HG03342 (cell line): ENCODE results near the gene BCL2.

Source experiments
- ATAC-seq: cut with Tn5 transposase; IDR thresholded peaks from one replicate; pipeline ENCODE4 v1.9.1; 2021; ENCODE audit warnings: mild to moderate bottlenecking, moderate library complexity; ENCODE audit not compliant: unreplicated experiment

Gene BCL2

GRCh38 chr18:63329431-63330145 is 10.0 kb upstream of the BCL2 start:
- no peak for ATAC-seq

- ATAC-seq = no peak
These were observed 6.4 kb upstream of the BCL2 start for GRCh38 chr18:63326011-63326410.

DNA sequence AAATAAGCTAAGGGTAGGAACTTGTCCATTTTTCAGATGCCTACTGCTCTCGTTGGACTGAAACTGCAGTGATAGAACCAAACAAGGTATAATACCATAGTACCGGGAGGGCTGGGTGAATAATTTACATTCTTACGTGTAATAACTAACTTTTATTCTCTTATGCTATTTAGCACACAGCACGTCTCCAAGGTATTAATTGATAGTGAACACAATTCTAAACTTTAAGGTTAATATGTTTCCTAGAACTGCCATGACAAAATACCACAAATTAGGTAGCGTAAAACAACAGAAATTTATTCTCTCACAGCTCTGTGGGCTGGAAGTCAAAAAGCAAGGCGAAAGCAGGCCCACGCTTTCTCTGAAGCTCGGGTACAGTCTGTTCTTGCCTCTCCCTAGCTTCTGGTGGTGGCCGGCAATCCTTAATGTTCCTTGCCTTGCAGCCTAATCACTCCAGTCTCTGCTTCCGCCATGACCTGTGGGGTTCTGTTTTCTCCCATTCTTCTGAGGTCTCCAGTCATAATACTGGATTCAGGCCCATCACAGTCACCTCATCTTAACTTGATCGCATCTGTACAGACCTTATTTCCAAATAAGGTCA is 5.6 kb upstream of the BCL2 start:
- ATAC-seq = no peak

DNA sequence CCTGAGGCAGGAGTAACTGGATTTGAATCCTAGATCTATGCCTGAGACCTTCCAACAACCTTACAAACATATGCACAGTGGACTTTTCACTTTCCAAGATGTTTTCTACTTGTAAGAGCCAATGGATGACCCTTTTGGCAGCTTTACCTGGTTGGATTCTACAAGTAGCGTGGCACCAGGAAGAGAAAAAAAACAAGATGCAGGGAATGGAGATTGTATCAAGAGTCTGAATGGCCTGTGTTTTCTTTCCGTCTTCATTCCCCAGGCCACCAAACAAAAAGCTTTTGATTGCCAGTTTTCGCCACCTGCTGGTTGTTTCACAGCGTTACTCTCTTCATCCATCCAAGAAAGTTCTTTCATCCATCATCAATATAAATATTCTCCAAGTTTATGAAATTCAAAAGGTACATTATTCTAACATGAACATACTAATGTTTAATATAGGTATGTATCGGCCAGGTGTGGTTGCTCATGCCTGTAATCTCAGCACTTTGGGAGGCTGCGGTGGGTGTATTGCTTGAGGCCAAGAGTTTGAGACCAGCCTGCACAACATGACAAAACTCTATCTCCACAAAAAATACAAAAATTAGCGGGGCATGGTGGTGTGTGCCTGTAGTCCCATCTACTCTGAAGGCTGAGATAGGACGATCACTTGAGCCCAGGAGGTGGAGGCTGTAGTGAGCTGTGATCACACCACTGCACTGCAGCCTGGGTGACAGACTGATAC is 3.5 kb upstream of the BCL2 start:
- ATAC-seq = no peak

- ATAC-seq = no peak
These were observed 2.6 kb upstream of the BCL2 start for GRCh38 chr18:63322206-63322605.

DNA sequence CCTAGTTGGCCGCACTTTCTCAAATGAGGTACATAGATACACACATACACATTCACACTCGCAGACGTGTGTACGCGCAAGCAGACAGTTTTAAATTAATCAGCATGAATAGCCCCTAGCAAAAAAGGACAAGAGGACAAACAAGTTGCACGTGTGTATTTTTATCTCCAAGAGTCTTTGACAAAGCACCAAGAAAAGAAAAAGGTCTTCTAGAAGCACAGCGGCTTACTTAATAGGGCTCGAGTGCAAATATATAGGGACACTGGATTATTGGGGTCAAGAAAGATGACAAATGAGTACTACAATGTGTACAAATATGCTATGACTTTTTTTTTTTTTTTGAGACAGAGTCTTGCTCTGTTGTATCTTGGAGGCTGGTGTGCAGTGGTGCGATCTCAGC is 1.7 kb upstream of the BCL2 start:
- ATAC-seq = no peak

GRCh38 chr18:63320975-63321265 is 1.4 kb upstream of the BCL2 start:
- no peak for ATAC-seq

- ATAC-seq = peak; percentile 52
These were observed 780 bp upstream of the BCL2 start for GRCh38 chr18:63320123-63320974.

DNA sequence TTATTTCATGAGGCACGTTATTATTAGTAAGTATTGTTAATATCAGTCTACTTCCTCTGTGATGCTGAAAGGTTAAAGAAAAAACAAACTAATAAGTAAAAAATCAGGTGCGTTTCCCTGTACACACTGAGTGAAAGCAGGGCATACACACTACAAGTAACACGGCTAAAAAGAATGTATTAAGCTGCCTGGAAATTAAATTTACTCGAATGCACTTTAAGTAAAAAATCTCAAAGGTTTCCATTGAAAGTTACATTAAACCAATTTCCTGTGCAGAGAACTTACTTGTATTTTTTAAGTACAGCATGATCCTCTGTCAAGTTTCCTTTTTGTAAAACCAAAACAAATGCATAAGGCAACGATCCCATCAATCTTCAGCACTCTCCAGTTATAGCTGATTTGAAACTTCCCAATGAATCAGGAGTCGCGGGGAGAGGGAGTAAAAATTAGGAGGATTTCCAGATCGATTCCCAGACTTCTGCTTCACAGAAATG is 633 bp downstream of the BCL2 start:
- ATAC-seq = no peak

DNA sequence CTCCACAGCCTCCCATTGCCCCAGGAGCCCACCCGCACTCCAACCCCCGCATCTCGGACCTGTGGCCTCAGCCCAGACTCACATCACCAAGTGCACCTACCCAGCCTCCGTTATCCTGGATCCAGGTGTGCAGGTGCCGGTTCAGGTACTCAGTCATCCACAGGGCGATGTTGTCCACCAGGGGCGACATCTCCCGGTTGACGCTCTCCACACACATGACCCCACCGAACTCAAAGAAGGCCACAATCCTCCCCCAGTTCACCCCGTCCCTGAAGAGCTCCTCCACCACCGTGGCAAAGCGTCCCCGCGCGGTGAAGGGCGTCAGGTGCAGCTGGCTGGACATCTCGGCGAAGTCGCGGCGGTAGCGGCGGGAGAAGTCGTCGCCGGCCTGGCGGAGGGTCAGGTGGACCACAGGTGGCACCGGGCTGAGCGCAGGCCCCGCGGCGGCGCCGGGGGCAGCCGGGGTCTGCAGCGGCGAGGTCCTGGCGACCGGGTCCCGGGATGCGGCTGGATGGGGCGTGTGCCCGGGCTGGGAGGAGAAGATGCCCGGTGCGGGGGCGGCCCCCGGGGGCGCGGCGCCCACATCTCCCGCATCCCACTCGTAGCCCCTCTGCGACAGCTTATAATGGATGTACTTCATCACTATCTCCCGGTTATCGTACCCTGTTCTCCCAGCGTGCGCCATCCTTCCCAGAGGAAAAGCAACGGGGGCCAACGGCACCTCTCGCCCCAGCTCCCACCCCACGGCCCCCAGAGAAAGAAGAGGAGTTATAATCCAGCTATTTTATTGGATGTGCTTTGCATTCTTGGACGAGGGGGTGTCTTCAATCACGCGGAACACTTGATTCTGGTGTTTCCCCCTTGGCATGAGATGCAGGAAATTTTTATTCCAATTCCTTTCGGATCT is 1.3 kb downstream of the BCL2 start:
- peak; percentile 58 for ATAC-seq

GRCh38 chr18:63317556-63317946 is 2.0 kb downstream of the BCL2 start:
- no peak for ATAC-seq

- no peak for ATAC-seq
These were observed 2.7 kb downstream of the BCL2 start for GRCh38 chr18:63316612-63317555.

GRCh38 chr18:63315876-63316275 is 3.7 kb downstream of the BCL2 start:
- no peak for ATAC-seq

GRCh38 chr18:63315131-63315662 is 4.4 kb downstream of the BCL2 start:
- no peak for ATAC-seq

DNA sequence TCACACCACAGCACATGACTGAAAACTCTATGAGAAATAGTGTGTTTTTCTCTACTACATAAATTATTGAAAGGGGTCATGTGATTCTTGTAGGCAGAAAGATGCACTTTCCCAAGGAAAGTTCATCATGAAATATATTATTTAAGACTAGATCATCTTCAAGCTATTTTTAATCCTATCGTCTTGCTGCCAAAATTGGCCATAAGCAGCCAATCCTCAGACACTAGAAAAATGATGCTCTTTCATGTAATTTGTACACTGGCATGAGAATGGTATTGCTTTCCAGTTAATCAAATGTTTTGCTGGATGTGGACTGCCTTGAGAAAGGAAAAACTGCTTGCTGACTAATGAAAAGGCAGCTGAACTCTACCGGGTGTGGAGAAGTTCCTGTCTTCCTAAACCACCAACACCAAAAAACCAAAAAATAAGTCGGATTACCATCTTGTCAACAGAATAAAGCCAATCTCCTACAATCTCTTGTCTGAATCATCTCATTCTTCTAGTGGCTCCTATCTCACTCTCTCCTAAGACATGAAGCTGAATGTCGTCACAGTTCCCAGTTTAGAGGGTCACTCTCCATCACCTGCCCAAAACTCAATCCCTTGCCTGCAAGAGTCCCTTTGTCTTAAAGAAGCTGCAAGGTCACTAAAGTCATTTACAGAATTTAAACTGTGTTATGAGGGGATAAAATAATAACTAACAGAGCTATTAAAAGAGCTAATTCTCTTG is 5.3 kb downstream of the BCL2 start:
- no peak for ATAC-seq

- ATAC-seq = no peak
These were observed 6.1 kb downstream of the BCL2 start for GRCh38 chr18:63313396-63313917.

- ATAC-seq = peak; percentile 37
These were observed 6.7 kb downstream of the BCL2 start for GRCh38 chr18:63312737-63313395.
